HG03175 (cell line): ENCODE data around the gene SLC37A1.

Source experiments
- ATAC-seq: cut with Tn5 transposase; IDR thresholded peaks from one replicate; pipeline ENCODE4 v1.9.1; 2021; ENCODE audit warnings: mild to moderate bottlenecking, moderate library complexity; ENCODE audit not compliant: unreplicated experiment

Gene SLC37A1

DNA sequence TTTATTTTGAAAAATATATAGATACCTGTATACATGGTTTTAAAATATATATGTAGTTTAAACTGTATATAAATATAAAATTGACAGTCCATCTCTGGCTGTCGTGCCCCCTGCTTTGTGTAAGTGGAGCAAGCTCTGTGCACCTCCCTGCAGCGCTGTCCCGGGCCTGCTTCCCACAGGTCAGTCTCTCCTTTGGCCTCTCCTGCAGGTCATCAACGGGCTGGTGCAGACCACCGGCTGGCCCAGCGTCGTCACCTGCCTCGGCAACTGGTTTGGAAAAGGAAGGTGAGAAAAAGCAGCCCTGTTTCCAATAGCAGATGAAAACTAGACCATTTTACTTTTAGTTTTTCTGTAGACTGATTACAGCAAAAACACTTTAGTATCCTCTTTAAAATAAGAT, 28.5 kb downstream of the SLC37A1 start:
- ATAC-seq: no peak

- no peak for ATAC-seq
Measured at GRCh38 chr21:42542596-42542995, 28.9 kb downstream of the SLC37A1 start.

- no peak for ATAC-seq
Measured at GRCh38 chr21:42543106-42543847, 29.6 kb downstream of the SLC37A1 start.

GRCh38 chr21:42544544-42544943, 30.9 kb downstream of the SLC37A1 start:
- no peak for ATAC-seq

DNA sequence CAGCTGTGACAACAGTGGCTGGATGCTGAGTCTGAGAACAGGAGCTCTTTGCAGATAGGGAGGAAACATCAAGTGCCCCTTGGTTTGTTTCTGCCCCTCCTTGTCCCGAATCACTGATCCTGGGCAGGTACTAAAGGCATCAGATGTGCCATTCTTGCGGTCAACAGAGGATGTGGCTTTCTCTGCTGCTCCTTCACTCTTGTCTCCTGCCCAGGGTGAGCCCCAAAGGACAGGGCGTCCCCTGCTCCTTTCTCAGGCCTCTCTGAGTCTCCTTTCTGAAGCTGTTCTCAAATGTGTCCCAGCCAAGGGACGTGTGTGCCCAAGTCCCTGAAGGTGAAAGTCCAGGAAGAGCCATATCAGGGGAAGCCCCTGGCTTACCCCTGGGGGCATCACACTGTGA, 31.7 kb downstream of the SLC37A1 start:
- no peak for ATAC-seq

DNA sequence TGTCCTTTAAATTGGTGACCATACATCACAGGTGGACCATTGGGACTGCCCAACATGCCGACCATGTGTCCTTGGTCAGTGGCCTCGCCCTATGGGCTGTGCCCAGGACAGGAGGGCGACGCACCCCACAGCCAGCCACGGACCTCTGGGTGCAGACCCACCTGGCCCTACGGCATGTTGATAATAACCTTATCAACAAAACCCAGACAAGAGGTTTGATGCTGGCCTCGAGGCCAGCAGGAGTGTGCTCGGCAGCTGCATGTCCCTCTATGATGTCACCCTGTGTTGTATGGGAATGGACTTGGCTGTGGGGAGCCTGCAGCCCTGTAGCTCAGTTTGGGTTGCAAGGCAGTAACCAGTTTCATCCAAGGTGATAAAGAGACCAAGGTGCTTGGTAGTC, 32.1 kb downstream of the SLC37A1 start:
- ATAC-seq: no peak

- no peak for ATAC-seq
Measured at GRCh38 chr21:42546433-42546832, 32.8 kb downstream of the SLC37A1 start.

- no peak for ATAC-seq
Measured at GRCh38 chr21:42547001-42547905, 33.6 kb downstream of the SLC37A1 start.

GRCh38 chr21:42547906-42548365, 34.3 kb downstream of the SLC37A1 start:
- no peak for ATAC-seq

GRCh38 chr21:42548687-42549406, 35.2 kb downstream of the SLC37A1 start:
- ATAC-seq: no peak

GRCh38 chr21:42550817-42551216, 37.2 kb downstream of the SLC37A1 start:
- ATAC-seq: no peak

- no peak for ATAC-seq
Measured at GRCh38 chr21:42552407-42553336, 39.0 kb downstream of the SLC37A1 start.

DNA sequence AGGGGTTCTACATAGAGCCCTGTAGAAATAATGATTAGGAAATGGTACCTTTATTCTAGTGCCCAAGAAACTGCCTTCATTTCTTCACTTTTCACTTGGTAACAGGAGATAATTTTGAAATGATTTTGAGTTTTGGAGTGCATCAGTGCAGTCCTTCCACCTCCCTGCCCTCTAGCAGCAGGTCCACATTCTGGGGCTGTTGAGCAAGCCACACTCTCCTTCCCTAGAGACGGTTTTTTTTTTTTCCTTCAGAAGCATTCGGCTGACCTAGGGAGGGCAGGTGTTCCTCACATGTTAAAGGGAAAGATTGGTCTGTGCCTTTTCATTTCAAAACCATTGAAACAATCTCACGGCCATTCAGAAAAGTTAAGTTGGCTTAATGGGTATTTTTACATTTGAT, 39.8 kb downstream of the SLC37A1 start:
- ATAC-seq: no peak

DNA sequence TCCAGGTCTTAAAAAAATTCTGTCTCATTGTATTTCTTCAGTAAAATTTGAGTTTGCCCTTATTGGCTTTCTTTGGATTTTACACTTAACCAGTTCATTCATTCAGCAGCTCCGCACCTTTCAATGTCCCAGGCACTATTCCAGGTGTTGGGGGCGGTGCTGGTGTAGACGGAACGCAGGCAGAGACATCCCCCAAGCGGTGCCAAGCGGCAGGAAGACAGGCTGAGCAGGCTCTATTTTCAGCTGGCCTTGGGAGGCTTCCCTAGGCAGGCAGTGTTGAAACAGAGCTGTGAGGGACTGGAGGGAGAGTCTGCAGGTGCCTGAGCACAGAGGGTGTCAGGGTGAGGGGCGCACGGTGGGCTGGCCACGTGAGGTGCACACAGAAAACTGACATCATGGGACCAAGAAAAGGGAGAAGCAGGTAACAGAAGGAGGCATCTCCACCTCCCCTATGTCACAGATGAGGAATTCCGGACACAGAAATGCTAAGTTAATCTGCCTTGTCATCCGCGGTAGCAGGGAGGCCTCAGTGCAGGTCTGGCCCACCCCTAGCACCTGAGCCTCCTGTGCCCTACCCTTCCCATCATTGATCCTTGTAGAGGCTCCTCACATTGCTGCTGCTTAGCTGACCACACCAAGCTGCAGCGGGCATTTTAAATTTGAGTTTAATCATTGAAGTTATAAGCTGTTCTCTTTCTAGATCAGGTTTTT, 40.8 kb downstream of the SLC37A1 start:
- ATAC-seq: no peak

DNA sequence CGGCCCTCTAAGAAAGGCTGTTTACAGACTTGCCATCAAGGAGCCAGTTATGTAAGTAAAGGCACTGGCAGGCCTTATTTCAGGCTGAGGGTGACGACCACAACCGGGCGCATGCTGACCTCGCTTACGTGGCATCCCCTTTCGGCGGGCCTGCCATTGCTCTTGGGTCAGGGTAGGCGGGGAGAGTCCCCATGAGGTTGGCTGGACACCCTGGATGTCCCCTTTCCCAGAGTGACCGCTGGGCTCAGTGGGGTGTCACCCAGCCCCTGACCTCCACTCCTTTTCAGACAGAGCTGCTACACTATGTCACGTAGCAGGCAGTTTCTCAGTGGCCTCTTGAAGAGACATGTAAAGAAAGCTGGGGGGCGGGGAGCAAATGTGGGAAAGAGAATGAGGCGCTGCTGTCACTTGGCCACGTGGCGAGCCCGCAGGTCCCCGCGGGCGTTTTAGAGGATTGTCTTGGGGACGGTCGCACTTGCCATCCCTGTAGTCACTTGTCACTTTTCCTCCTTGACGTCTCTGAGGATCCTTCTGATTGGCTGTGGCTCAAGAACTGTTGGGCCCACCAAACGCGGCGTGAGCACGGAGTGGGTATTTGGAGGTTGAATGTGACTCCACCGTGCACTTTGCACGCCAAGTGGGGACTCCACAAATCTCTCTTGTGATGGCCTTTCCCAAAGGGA, 42.2 kb downstream of the SLC37A1 start:
- no peak for ATAC-seq

GRCh38 chr21:42556476-42556875, 42.8 kb downstream of the SLC37A1 start:
- no peak for ATAC-seq

GRCh38 chr21:42556960-42557359, 43.3 kb downstream of the SLC37A1 start:
- no peak for ATAC-seq

DNA sequence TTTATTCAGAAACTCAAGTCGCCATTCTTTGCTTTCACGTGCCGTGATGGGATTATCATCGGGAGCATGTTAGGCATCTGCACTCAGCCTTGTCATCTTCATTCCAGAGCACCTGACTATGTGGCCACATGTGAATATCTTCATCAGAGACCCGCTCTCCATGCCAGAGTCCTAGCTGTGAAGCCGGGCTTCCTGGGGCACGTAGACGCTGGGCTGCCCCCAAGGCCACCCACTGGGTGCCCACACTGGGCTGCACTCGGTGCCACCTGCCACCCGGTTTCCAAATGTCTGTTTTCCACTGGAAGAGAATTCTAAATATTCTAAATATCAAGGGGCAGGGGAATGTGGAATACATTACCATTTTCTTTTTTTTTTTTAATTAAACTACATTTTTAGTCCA, 43.8 kb downstream of the SLC37A1 start:
- no peak for ATAC-seq

GRCh38 chr21:42558368-42558767, 44.7 kb downstream of the SLC37A1 start:
- ATAC-seq: no peak
